SHP77 (cell line): ENCODE results near the gene SPATA25.
"Not testable (repeated sequence)": the region's sequence is repeated elsewhere in the genome, so short reads cannot be mapped to it uniquely, and the experiment has no call there.

Experiments
- DNase-seq, 2 experiments: peaks; one replicate each; lab custom pipeline; 2025; lab: John Stamatoyannopoulos, UW

Gene SPATA25

GRCh38 chr20:45913116-45913515, 25.7 kb upstream of the SPATA25 start:
- DNase-seq = no peak

GRCh38 chr20:45912344-45912682, 24.9 kb upstream of the SPATA25 start:
- DNase-seq = no peak

GRCh38 chr20:45911486-45912343, 24.3 kb upstream of the SPATA25 start, which contains the start of gene PLTP:
TSS of gene PLTP (minus strand) at chr20:45912155. CDS start at chr20:45911452, 703 bp downstream.
- no peak for DNase-seq

GRCh38 chr20:45910670-45911485, 23.5 kb upstream of the SPATA25 start:
- DNase-seq = no peak

GRCh38 chr20:45909817-45910669, 22.6 kb upstream of the SPATA25 start:
- DNase-seq = no peak

- no peak for DNase-seq
Observed at GRCh38 chr20:45909336-45909808, 21.9 kb upstream of the SPATA25 start.

GRCh38 chr20:45908084-45908483, 20.7 kb upstream of the SPATA25 start:
- DNase-seq = no peak

- DNase-seq = no peak
Observed at GRCh38 chr20:45907219-45907948, 20.0 kb upstream of the SPATA25 start.

GRCh38 chr20:45905505-45906079, 18.2 kb upstream of the SPATA25 start:
- DNase-seq = no peak

GRCh38 chr20:45904583-45905504, 17.4 kb upstream of the SPATA25 start:
- no peak for DNase-seq

GRCh38 chr20:45902199-45902701, 14.8 kb upstream of the SPATA25 start:
- no peak for DNase-seq

GRCh38 chr20:45901332-45901731, 13.9 kb upstream of the SPATA25 start:
- not testable (repeated sequence) for DNase-seq

- DNase-seq = no peak
Observed at GRCh38 chr20:45899046-45899835, 11.8 kb upstream of the SPATA25 start.

GRCh38 chr20:45898285-45898684, 10.9 kb upstream of the SPATA25 start:
- no peak for DNase-seq

- no peak for DNase-seq
Observed at GRCh38 chr20:45897692-45898091, 10.3 kb upstream of the SPATA25 start.

- DNase-seq = no peak
Observed at GRCh38 chr20:45897289-45897688, 9.9 kb upstream of the SPATA25 start.

GRCh38 chr20:45896641-45897161, 9.3 kb upstream of the SPATA25 start:
- no peak for DNase-seq

- DNase-seq = no peak
Observed at GRCh38 chr20:45894797-45895196, 7.4 kb upstream of the SPATA25 start.

GRCh38 chr20:45893831-45894230, 6.4 kb upstream of the SPATA25 start:
- DNase-seq = no peak
